Measurements from ENCODE around the gene SPATS2. TPM values are rescaled to one million over a fixed set of nuclear protein-coding genes. Genes with fewer than 3 reads are reported as not detected.
A peak's percentile ranks its signal among the peaks of the same experiment; 100 is the strongest.

The SPATS2 gene
- total and polyA plus RNA-seq, 7 donors, result 6.9 to 32.1 (median 11.7) TPM

- Histone ChIP-seq H3K27ac (peak overlapping the region; percentile 98 to 99 (median 99)), H3K9me3 (no peaks in the 10 kb centered on the region), H3K27me3 (no peaks in the 10 kb centered on the region), H3K4me3 (peak overlapping the region; percentile 81 to 93 (median 86)), H3K36me3 (no peaks in the 10 kb centered on the region), H3K4me1 (peaks cover 0 to 31% (median 20%) of the 10 kb centered on the region in 4 donors)
- TF ChIP-seq EP300 (IDR thresholded peaks at IDR 0.05) (no peak), CTCF (IDR thresholded peaks at IDR 0.05) (peak in 3 of 4 experiments; percentile 25 to 40 (median 35)), POLR2AphosphoS5 (IDR thresholded peaks at IDR 0.05) (peak; percentile 45 to 75 (median 61))
- WGBS, 2 donors, result 0% methylated on average over 97 of the region's 97 CpGs
- peak; percentile 91 for DNase-seq
- intact Hi-C loops (cut with DNase I), result loop anchor here (5.0 kb wide), 2 partner anchors 125 to 215 kb away; no protein-coding TSS in a partner anchor
These were observed 446 bp upstream of the SPATS2 start for GRCh38 chr12:49366652-49367380.

- intact Hi-C loops (cut with DNase I), result loop anchor here (5.0 kb wide), 2 partner anchors 124 to 214 kb away; no protein-coding TSS in a partner anchor
- H3K36me3 ChIP-seq, result no peaks in the 10 kb centered on the region
- TF ChIP-seq POLR2A (IDR thresholded peaks at IDR 0.05), result no peak
- no peak for TF ChIP-seq EP300 (IDR thresholded peaks at IDR 0.05)
- TF ChIP-seq POLR2AphosphoS5 (IDR thresholded peaks at IDR 0.05), result no peak
- no peak for TF ChIP-seq CTCF (IDR thresholded peaks at IDR 0.05)
- no peaks in the 10 kb centered on the region for H3K27me3 ChIP-seq
- H3K27ac ChIP-seq, result peak overlapping the region; percentile 98 to 99 (median 99)
- no peak for DNase-seq
- 17 to 39% methylated on average over 3 of the region's 3 CpGs for WGBS, 2 donors
- peak overlapping the region; percentile 81 to 93 (median 86) for H3K4me3 ChIP-seq
- H3K9me3 ChIP-seq, result no peaks in the 10 kb centered on the region
- H3K4me1 ChIP-seq, result peaks cover 0 to 31% (median 20%) of the 10 kb centered on the region in 4 donors
These were observed 958 bp downstream of the SPATS2 start for GRCh38 chr12:49368240-49368600.

GRCh38 chr12:49369411-49370145 is 2.3 kb downstream of the SPATS2 start:
- Histone ChIP-seq H3K9me3 (no peaks in the 10 kb centered on the region), H3K27ac (peak overlapping the region in 3 of 4 donors; percentile 27 to 99 (median 50)), H3K4me3 (no peak overlapping the region), H3K36me3 (no peaks in the 10 kb centered on the region), H3K27me3 (no peaks in the 10 kb centered on the region), H3K4me1 (peaks cover 0 to 31% (median 20%) of the 10 kb centered on the region in 4 donors)
- intact Hi-C loops (cut with DNase I), result loop anchor here (5.0 kb wide), 2 partner anchors 123 to 213 kb away; no protein-coding TSS in a partner anchor
- TF ChIP-seq POLR2AphosphoS5 (IDR thresholded peaks at IDR 0.05) (no peak), CTCF (IDR thresholded peaks at IDR 0.05) (peak in 3 of 4 experiments; percentile 23 to 40 (median 29)), POLR2A (IDR thresholded peaks at IDR 0.05) (no peak), EP300 (IDR thresholded peaks at IDR 0.05) (no peak)
- DNase-seq, result no peak
- 47 to 53% methylated on average over 6 of the region's 6 CpGs for WGBS, 2 donors

- Histone ChIP-seq H3K36me3 (no peaks in the 10 kb centered on the region), H3K27ac (no peak overlapping the region), H3K4me3 (no peak overlapping the region), H3K27me3 (no peaks in the 10 kb centered on the region), H3K9me3 (no peaks in the 10 kb centered on the region), H3K4me1 (peaks cover 0 to 31% (median 20%) of the 10 kb centered on the region in 4 donors)
- 93 to 95% methylated on average over 6 of the region's 6 CpGs for WGBS, 2 donors
- no peak for DNase-seq
- TF ChIP-seq POLR2A (IDR thresholded peaks at IDR 0.05) (no peak), CTCF (IDR thresholded peaks at IDR 0.05) (no peak), POLR2AphosphoS5 (IDR thresholded peaks at IDR 0.05) (no peak), EP300 (IDR thresholded peaks at IDR 0.05) (no peak)
- intact Hi-C loops (cut with DNase I), result no loop called here
These were observed 3.3 kb downstream of the SPATS2 start for GRCh38 chr12:49370539-49370938.

Data from sigmoid colon (tissue), 7 donors.